ENCODE results near the gene FCRL2.

Gene FCRL2

GRCh38 chr1:157776971-157777391 is at the start of gene FCRL2:
TSS of gene FCRL2 (minus strand) at chr1:157777132. CDS start at chr1:157777073, 59 bp downstream.
- no peak for FAIRE-seq

GRCh38 chr1:157820299-157820698 is 43.4 kb upstream of the FCRL2 start:
- no peak for FAIRE-seq

- no peak for FAIRE-seq
Observed at GRCh38 chr1:157819896-157820295, 43.0 kb upstream of the FCRL2 start, which contains the start of gene FCRL1. TSS of gene FCRL1 (minus strand) at chr1:157820120. CDS start at chr1:157820037, 83 bp downstream.

GRCh38 chr1:157819215-157819614 is 42.3 kb upstream of the FCRL2 start:
- no peak for FAIRE-seq

GRCh38 chr1:157813269-157813668 is 36.3 kb upstream of the FCRL2 start:
- FAIRE-seq: no peak

- no peak for FAIRE-seq
Observed at GRCh38 chr1:157806431-157807149, 29.7 kb upstream of the FCRL2 start.

- no peak for FAIRE-seq
Observed at GRCh38 chr1:157803851-157804250, 26.9 kb upstream of the FCRL2 start.

GRCh38 chr1:157799996-157800395 is 23.1 kb upstream of the FCRL2 start:
- FAIRE-seq: no peak

- FAIRE-seq: no peak
Observed at GRCh38 chr1:157798211-157798610, 21.3 kb upstream of the FCRL2 start.

GRCh38 chr1:157785248-157785647 is 8.3 kb upstream of the FCRL2 start:
- FAIRE-seq: no peak

- FAIRE-seq: no peak
Observed at GRCh38 chr1:157784801-157785200, 7.9 kb upstream of the FCRL2 start.

- FAIRE-seq: no peak
Observed at GRCh38 chr1:157782931-157783330, 6.0 kb upstream of the FCRL2 start.

GRCh38 chr1:157781048-157781447 is 4.1 kb upstream of the FCRL2 start:
- FAIRE-seq: no peak

GRCh38 chr1:157775101-157775870 is 1.6 kb downstream of the FCRL2 start:
- FAIRE-seq: no peak

GRCh38 chr1:157774412-157774811 is 2.5 kb downstream of the FCRL2 start:
- FAIRE-seq: no peak

- no peak for FAIRE-seq
Observed at GRCh38 chr1:157773493-157774350, 3.2 kb downstream of the FCRL2 start.

- FAIRE-seq: no peak
Observed at GRCh38 chr1:157771661-157772425, 5.1 kb downstream of the FCRL2 start.

- no peak for FAIRE-seq
Observed at GRCh38 chr1:157770442-157771043, 6.4 kb downstream of the FCRL2 start.

- no peak for FAIRE-seq
Observed at GRCh38 chr1:157766792-157767191, 10.1 kb downstream of the FCRL2 start.

- no peak for FAIRE-seq
Observed at GRCh38 chr1:157758018-157758417, 18.9 kb downstream of the FCRL2 start.

- FAIRE-seq: no peak
Observed at GRCh38 chr1:157753611-157754010, 23.3 kb downstream of the FCRL2 start.

- FAIRE-seq: no peak
Observed at GRCh38 chr1:157751283-157751682, 25.6 kb downstream of the FCRL2 start.
